CD14-positive monocyte (primary cell): ENCODE results near the gene SMAD1. TPM values are rescaled to one million over a fixed set of nuclear protein-coding genes. Genes with fewer than 3 reads are reported as not detected.

Experiments used
- DNase-seq, 3 donors: peaks; one replicate each; pipeline ENCODE4 v3.0.0-alpha.2; 2011 to 2022
- H2AFZ ChIP-seq: 2 replicates; pipeline ENCODE4 v1.6.0; 2012; ENCODE audit warnings: mild to moderate bottlenecking, low read depth, low read length, inconsistent platforms; ENCODE audit not compliant: insufficient read depth, poor library complexity, severe bottlenecking
- H3K27ac ChIP-seq, 2 donors: 1 replicate in 1 of 2; 2 replicates in 1 of 2; pipeline ENCODE4 v1.5.1; 2012 to 2013; ENCODE audit warnings: low read length in 2 of 2, control low read depth in 1 of 2, inconsistent platforms in 1 of 2, low read depth in 1 of 2, mild to moderate bottlenecking in 1 of 2
- H3K27me3 ChIP-seq, 2 donors: one replicate each; pipeline versions ENCODE4 v1.6.0 to v1.6.1; 2011 to 2013; ENCODE audit warnings: low read length in 2 of 2; ENCODE audit not compliant: control insufficient read depth in 2 of 2, insufficient read depth in 2 of 2
- H3K36me3 ChIP-seq, 2 donors: replicated peaks in 1 of 2; 1 replicate in 1 of 2; 2 replicates in 1 of 2; pipeline versions ENCODE4 v1.5.1 to v1.6.1; 2012 to 2013; ENCODE audit warnings: low read length in 2 of 2, control low read depth in 1 of 2, inconsistent platforms in 1 of 2, mild to moderate bottlenecking in 1 of 2; ENCODE audit not compliant: insufficient read depth in 2 of 2, control insufficient read depth in 1 of 2
- H3K4me1 ChIP-seq, 2 donors: 1 replicate in 1 of 2; 2 replicates in 1 of 2; pipeline versions ENCODE4 v1.5.1 to v1.6.1; 2012 to 2013; ENCODE audit warnings: low read length in 2 of 2, control low read depth in 1 of 2, inconsistent platforms in 1 of 2, mild to moderate bottlenecking in 1 of 2, moderate library complexity in 1 of 2; ENCODE audit not compliant: insufficient read depth in 2 of 2, control insufficient read depth in 1 of 2
- H3K4me2 ChIP-seq: replicated peaks from 2 replicates; pipeline ENCODE3; 2012; ENCODE audit warnings: low read length, moderate library complexity, mild to moderate bottlenecking; ENCODE audit not compliant: poor library complexity, severe bottlenecking; ENCODE audit errors: extremely low read depth
- H3K4me3 ChIP-seq, 3 experiments: fragments of 200-600 bp in 1 of 3; sonication (generic) in 1 of 3; replicated peaks in 1 of 3; 1 replicate in 2 of 3; 2 replicates in 1 of 3; pipeline ENCODE4 v1.5.1; 2011 to 2013; ENCODE audit warnings: low read length in 3 of 3, mild to moderate bottlenecking in 3 of 3, control low read depth in 2 of 3, low read depth in 2 of 3, inconsistent platforms in 1 of 3, moderate library complexity in 1 of 3
- H3K79me2 ChIP-seq: 2 replicates; pipeline ENCODE4 v1.6.0; 2012; ENCODE audit warnings: mild to moderate bottlenecking, control low read depth, inconsistent platforms, low read length, moderate library complexity; ENCODE audit not compliant: insufficient read depth
- H3K9ac ChIP-seq: 2 replicates; pipeline ENCODE4 v1.6.0; 2017; ENCODE audit warnings: low read length, mild to moderate bottlenecking; ENCODE audit not compliant: insufficient read depth, poor library complexity, severe bottlenecking
- H3K9me3 ChIP-seq, 2 donors: replicated peaks in 1 of 2; 1 replicate in 1 of 2; 2 replicates in 1 of 2; pipeline versions ENCODE4 v1.5.1 to v1.6.1; 2012 to 2013; ENCODE audit warnings: low read length in 2 of 2, control low read depth in 1 of 2; ENCODE audit not compliant: control insufficient read depth in 1 of 2, insufficient read depth in 1 of 2
- H4K20me1 ChIP-seq: 2 replicates; pipeline ENCODE4 v1.6.0; 2012; ENCODE audit warnings: mild to moderate bottlenecking, low read length, control low read depth, moderate library complexity; ENCODE audit not compliant: insufficient read depth
- H3K27ac Mint-ChIP-seq, 7 donors: one replicate each; pipeline ENCODE4 v1.8.0; 2020; ENCODE audit warnings: mild to moderate bottlenecking in 7 of 7, mixed read lengths in 7 of 7, moderate library complexity in 6 of 7, inconsistent platforms in 2 of 7
- H3K27me3 Mint-ChIP-seq, 3 donors: one replicate each; pipeline ENCODE4 v1.8.0; 2021 to 2022; ENCODE audit warnings: low read depth in 3 of 3, mild to moderate bottlenecking in 3 of 3, mixed read lengths in 3 of 3, moderate library complexity in 3 of 3, inconsistent platforms in 1 of 3
- H3K36me3 Mint-ChIP-seq, 2 donors: one replicate each; pipeline ENCODE4 v1.8.0; 2020; ENCODE audit warnings: mixed read lengths in 2 of 2, inconsistent platforms in 1 of 2, mild to moderate bottlenecking in 1 of 2
- H3K4me1 Mint-ChIP-seq: one replicate; pipeline ENCODE4 v1.8.0; 2020; ENCODE audit warnings: mild to moderate bottlenecking, mixed read lengths
- H3K4me3 Mint-ChIP-seq, 2 donors: one replicate each; pipeline ENCODE4 v1.8.0; 2020; ENCODE audit warnings: mild to moderate bottlenecking in 2 of 2, mixed read lengths in 2 of 2, moderate library complexity in 1 of 2
- H3K9me3 Mint-ChIP-seq, 7 donors: one replicate each; pipeline ENCODE4 v1.8.0; 2020 to 2022; ENCODE audit warnings: mixed read lengths in 7 of 7, mild to moderate bottlenecking in 6 of 7, moderate library complexity in 6 of 7, inconsistent platforms in 2 of 7
- CTCF ChIP-seq: fragments of 200-600 bp; IDR thresholded peaks from one replicate; pipeline ENCODE4 v1.8.0; 2022; ENCODE audit warnings: antibody characterized with exemption, mild to moderate bottlenecking
- WGBS: methylation state at CpG from one replicate; pipeline ENCODE4 v1.1.5; 2013; ENCODE audit warnings: missing lambda C conversion rate; ENCODE audit not compliant: insufficient coverage; 5-methylcytosine and 5-hydroxymethylcytosine counted together
- intact Hi-C, 2 donors: fragments of 100-400 bp; cut with micrococcal nuclease; formaldehyde crosslinking; loops; one replicate each; pipeline versions ENCODE4 v1.15.0 to v1.15.1; 2023
- polyA plus RNA-seq, 3 donors: library from polyadenylated mRNA; depleted of rRNA in 1 of 3; unstranded in 2 of 3; stranded (reverse) in 1 of 3; fragments of 300-500 nt in 2 of 3; fragments of >200 nt in 1 of 3; fragmentation: Illumina TruSeq in 2 of 3; gene quantifications; 1 replicate in 2 of 3; 2 replicates in 1 of 3; pipeline ENCODE4 v1.2.3, GENCODE V29; 2012 to 2021

SMAD1 gene
- polyA plus RNA-seq, 3 donors, result 8.2 to 14.4 (median 8.7) TPM

- Histone ChIP-seq H3K36me3 (peaks cover 0 to 12% of the 10 kb centered on the region in 2 donors), H3K79me2 (peaks cover 11% of the 10 kb centered on the region), H3K4me3 (no peak overlapping the region), H3K27me3 (no peaks in the 10 kb centered on the region), H4K20me1 (no peaks in the 10 kb centered on the region), H2AFZ (no peak overlapping the region), H3K9me3 (peaks cover 10 to 21% of the 10 kb centered on the region in 2 donors), H3K9ac (no peak overlapping the region), H3K4me2 (no peak overlapping the region), H3K27ac (no peak overlapping the region), H3K4me1 (peaks cover 3 to 10% of the 10 kb centered on the region in 2 donors)
- no peak for DNase-seq
- intact Hi-C loops, result no loop called here
- Mint-ChIP-seq H3K27ac (no peak overlapping the region), H3K4me1 (peaks cover 9% of the 10 kb centered on the region), H3K36me3 (peaks cover 9 to 12% of the 10 kb centered on the region in 2 donors), H3K9me3 (peaks cover 17 to 25% (median 21%) of the 10 kb centered on the region in 7 donors), H3K27me3 (peaks cover 0 to 2% (median 0%) of the 10 kb centered on the region in 3 donors), H3K4me3 (no peak overlapping the region)
- WGBS, result no CpG with 5 or more reads among the region's 2 CpGs
- no peak for TF ChIP-seq CTCF
These were observed 30.4 kb downstream of the SMAD1 start for GRCh38 chr4:145511913-145512522.

- H3K4me3 Mint-ChIP-seq, result no peak overlapping the region
- TF ChIP-seq CTCF, result no peak
- H3K27me3 ChIP-seq, result no peaks in the 10 kb centered on the region
- no peak overlapping the region for H3K9ac ChIP-seq
- H3K27me3 Mint-ChIP-seq, result peaks cover 0 to 2% (median 0%) of the 10 kb centered on the region in 3 donors
- peaks cover 0 to 17% of the 10 kb centered on the region in 2 donors for H3K36me3 ChIP-seq
- H3K4me1 ChIP-seq, result no peaks in the 10 kb centered on the region
- no peak overlapping the region for H3K27ac ChIP-seq
- H3K9me3 ChIP-seq, result peaks cover 10 to 21% of the 10 kb centered on the region in 2 donors
- 100% methylated on average over 1 of the region's 4 CpGs for WGBS
- H3K4me3 ChIP-seq, result no peak overlapping the region
- peaks cover 11% of the 10 kb centered on the region for H3K79me2 ChIP-seq
- no peak overlapping the region for H2AFZ ChIP-seq
- no peak overlapping the region for H3K27ac Mint-ChIP-seq
- intact Hi-C loops, result no loop called here
- peaks cover 17 to 25% (median 22%) of the 10 kb centered on the region in 7 donors for H3K9me3 Mint-ChIP-seq
- H4K20me1 ChIP-seq, result no peaks in the 10 kb centered on the region
- no peak overlapping the region for H3K4me2 ChIP-seq
- peaks cover under 1% of the 10 kb centered on the region for H3K4me1 Mint-ChIP-seq
- peaks cover 10 to 14% of the 10 kb centered on the region in 2 donors for H3K36me3 Mint-ChIP-seq
- no peak for DNase-seq
These were observed 31.5 kb downstream of the SMAD1 start for GRCh38 chr4:145513020-145513621.
